T-helper 17 cell (primary cell): ENCODE measurements around the gene ZNF423. TPM values are rescaled to one million over a fixed set of nuclear protein-coding genes. Genes with fewer than 3 reads are reported as not detected.

ENCODE experiments used
- ATAC-seq: fragments of 150-1000 bp; cut with Tn5 transposase; 2 replicates; pipeline ENCODE4 v1.10.0; 2021; ENCODE audit warnings: mild to moderate bottlenecking, moderate library complexity
- DNase-seq, 3 donors: peaks; one replicate each; pipeline versions ENCODE4 v3.0.0 to v3.0.0-alpha.2; 2020 to 2021
- H3K9me3 ChIP-seq: one replicate; pipeline ENCODE4 v1.7.0; 2013; ENCODE audit warnings: low read length, mild to moderate bottlenecking; ENCODE audit not compliant: control insufficient read depth, poor library complexity, severe bottlenecking
- H3K27ac Mint-ChIP-seq: one replicate; pipeline ENCODE4 v1.8.0; 2022; ENCODE audit warnings: mild to moderate bottlenecking, moderate library complexity, mixed read lengths
- H3K27me3 Mint-ChIP-seq: one replicate; pipeline ENCODE4 v1.8.0; 2022; ENCODE audit warnings: mixed read lengths
- H3K36me3 Mint-ChIP-seq: one replicate; pipeline ENCODE4 v1.8.0; 2022; ENCODE audit warnings: low read depth, mixed read lengths
- H3K4me1 Mint-ChIP-seq: one replicate; pipeline ENCODE4 v1.8.0; 2022; ENCODE audit warnings: mild to moderate bottlenecking, mixed read lengths
- H3K4me3 Mint-ChIP-seq: one replicate; pipeline ENCODE4 v1.8.0; 2022; ENCODE audit warnings: mild to moderate bottlenecking, moderate library complexity, mixed read lengths
- total RNA-seq, 4 donors: library from RNA in 2 of 4; stranded (reverse) in 2 of 4; gene quantifications; one replicate each; pipeline ENCODE4 v1.2.3 and lab custom pipeline; 2022 to 2026

Gene ZNF423
- total RNA-seq, 2 donors from 2014 or later = not detected

- no peaks in the 10 kb centered on the region for H3K9me3 ChIP-seq
- Mint-ChIP-seq H3K27ac (no peak overlapping the region), H3K4me1 (peaks cover 9% of the 10 kb centered on the region), H3K27me3 (peaks cover 12% of the 10 kb centered on the region), H3K4me3 (no peak overlapping the region), H3K36me3 (no peaks in the 10 kb centered on the region)
- DNase-seq (no peak), ATAC-seq (no peak)
These were observed 5.4 kb upstream of the ZNF423 start for GRCh38 chr16:49861299-49861698.

GRCh38 chr16:49860593-49860992 lies 4.7 kb upstream of the ZNF423 start:
- H3K27ac Mint-ChIP-seq = no peak overlapping the region
- ATAC-seq = no peak
- H3K4me3 Mint-ChIP-seq = no peak overlapping the region
- H3K36me3 Mint-ChIP-seq = no peaks in the 10 kb centered on the region
- DNase-seq = no peak
- H3K27me3 Mint-ChIP-seq = peaks cover 12% of the 10 kb centered on the region
- peaks cover 9% of the 10 kb centered on the region for H3K4me1 Mint-ChIP-seq
- H3K9me3 ChIP-seq = no peaks in the 10 kb centered on the region

GRCh38 chr16:49859125-49859811 lies 3.4 kb upstream of the ZNF423 start:
- ATAC-seq (no peak), DNase-seq (no peak)
- Mint-ChIP-seq H3K27ac (no peak overlapping the region), H3K4me1 (peaks cover 9% of the 10 kb centered on the region), H3K27me3 (peaks cover 15% of the 10 kb centered on the region), H3K4me3 (peak overlapping the region; percentile 76), H3K36me3 (no peaks in the 10 kb centered on the region)
- no peaks in the 10 kb centered on the region for H3K9me3 ChIP-seq

GRCh38 chr16:49858200-49859124 lies 2.5 kb upstream of the ZNF423 start:
- ATAC-seq (peak; percentile 32), DNase-seq (no peak)
- H3K27me3 Mint-ChIP-seq = peaks cover 23% of the 10 kb centered on the region
- H3K27ac Mint-ChIP-seq = no peak overlapping the region
- no peaks in the 10 kb centered on the region for H3K9me3 ChIP-seq
- H3K4me3 Mint-ChIP-seq = peak overlapping the region; percentile 76
- H3K4me1 Mint-ChIP-seq = peaks cover 9% of the 10 kb centered on the region
- H3K36me3 Mint-ChIP-seq = no peaks in the 10 kb centered on the region

- no peak overlapping the region for H3K27ac Mint-ChIP-seq
- H3K4me1 Mint-ChIP-seq = peaks cover 9% of the 10 kb centered on the region
- H3K9me3 ChIP-seq = no peaks in the 10 kb centered on the region
- no peaks in the 10 kb centered on the region for H3K36me3 Mint-ChIP-seq
- DNase-seq (peak in 1 of 3 donors; percentile 24), ATAC-seq (peak; percentile 43)
- peak overlapping the region; percentile 90 for H3K4me3 Mint-ChIP-seq
- H3K27me3 Mint-ChIP-seq = peaks cover 31% of the 10 kb centered on the region
These were observed 1.7 kb upstream of the ZNF423 start for GRCh38 chr16:49857423-49858181.

GRCh38 chr16:49856672-49857330 lies 889 bp upstream of the ZNF423 start:
- DNase-seq (no peak), ATAC-seq (no peak)
- H3K36me3 Mint-ChIP-seq = no peaks in the 10 kb centered on the region
- no peak overlapping the region for H3K27ac Mint-ChIP-seq
- H3K4me1 Mint-ChIP-seq = peaks cover 9% of the 10 kb centered on the region
- peaks cover 39% of the 10 kb centered on the region for H3K27me3 Mint-ChIP-seq
- H3K4me3 Mint-ChIP-seq = peak overlapping the region; percentile 90
- no peaks in the 10 kb centered on the region for H3K9me3 ChIP-seq

GRCh38 chr16:49855280-49855821 lies 561 bp downstream of the ZNF423 start:
- Mint-ChIP-seq H3K4me3 (peak overlapping the region; percentile 78), H3K27ac (no peak overlapping the region), H3K27me3 (peaks cover 46% of the 10 kb centered on the region), H3K4me1 (peaks cover 9% of the 10 kb centered on the region), H3K36me3 (no peaks in the 10 kb centered on the region)
- ATAC-seq (peak; percentile 76), DNase-seq (peak; percentile 26 to 51 (median 29))
- no peaks in the 10 kb centered on the region for H3K9me3 ChIP-seq

- peak overlapping the region; percentile 78 for H3K4me3 Mint-ChIP-seq
- DNase-seq (no peak), ATAC-seq (no peak)
- H3K27me3 Mint-ChIP-seq = peaks cover 45% of the 10 kb centered on the region
- peaks cover 9% of the 10 kb centered on the region for H3K4me1 Mint-ChIP-seq
- no peaks in the 10 kb centered on the region for H3K9me3 ChIP-seq
- H3K27ac Mint-ChIP-seq = no peak overlapping the region
- H3K36me3 Mint-ChIP-seq = no peaks in the 10 kb centered on the region
These were observed 1.1 kb downstream of the ZNF423 start for GRCh38 chr16:49854796-49855203.

- Mint-ChIP-seq H3K27ac (no peak overlapping the region), H3K36me3 (no peaks in the 10 kb centered on the region), H3K4me3 (peak overlapping the region; percentile 78), H3K4me1 (peaks cover 6% of the 10 kb centered on the region), H3K27me3 (peaks cover 43% of the 10 kb centered on the region)
- H3K9me3 ChIP-seq = no peaks in the 10 kb centered on the region
- no peak for ATAC-seq
- DNase-seq = no peak
These were observed 1.6 kb downstream of the ZNF423 start for GRCh38 chr16:49854188-49854795.

GRCh38 chr16:49852279-49852678 lies 3.6 kb downstream of the ZNF423 start:
- no peak overlapping the region for H3K4me3 Mint-ChIP-seq
- peaks cover 55% of the 10 kb centered on the region for H3K27me3 Mint-ChIP-seq

GRCh38 chr16:49851468-49851787 lies 4.5 kb downstream of the ZNF423 start:
- ATAC-seq (no peak), DNase-seq (no peak)
- Mint-ChIP-seq H3K27me3 (peaks cover 63% of the 10 kb centered on the region), H3K4me3 (no peak overlapping the region), H3K4me1 (no peaks in the 10 kb centered on the region), H3K36me3 (no peaks in the 10 kb centered on the region), H3K27ac (no peak overlapping the region)
- H3K9me3 ChIP-seq = no peaks in the 10 kb centered on the region

More at GRCh38 chr16:49852279-49852678, 3.6 kb downstream of the ZNF423 start:
- ATAC-seq (no peak), DNase-seq (no peak)
- Mint-ChIP-seq H3K4me1 (peaks cover 2% of the 10 kb centered on the region), H3K36me3 (no peaks in the 10 kb centered on the region), H3K27ac (no peak overlapping the region)
- no peaks in the 10 kb centered on the region for H3K9me3 ChIP-seq
